Motor neuron (in vitro differentiated cells): ENCODE data around the gene ATP5MG. TPM values are rescaled to one million over a fixed set of nuclear protein-coding genes. Genes with fewer than 3 reads are reported as not detected.

ENCODE experiments used
- total RNA-seq, 8 experiments: library from RNA; unstranded; fragments of 300-600 nt; gene quantifications; 2 replicates each; pipeline versions ENCODE4 v1.2.3 to v1.2.4, GENCODE V29; 2022

The ATP5MG gene
- total RNA-seq, 8 experiments from 2014 or later = 145 to 207 (median 182) TPM

Other genes with a start within 250 kb of the ATP5MG start
- gene SCN4B, start 248.8 kb upstream of the ATP5MG start, total RNA-seq = 1 to 10 TPM in 3 of 8 experiments, under 1 TPM in 5; 0.37 to 8.6 (median 0.93) TPM
- 1 to 10 TPM in 1 of 8 experiments, under 1 TPM in 7; 0.08 to 3.4 (median 0.22) TPM for gene SCN2B, start 225.0 kb upstream of the ATP5MG start, total RNA-seq
- 1 to 10 TPM in 5 of 8 experiments, under 1 TPM in 2, not detected in 1; 0.13 to 3.1 (median 1.4) TPM for gene JAML, start 176.6 kb upstream of the ATP5MG start, total RNA-seq
- 1 to 10 TPM in 3 of 8 experiments, under 1 TPM in 3, not detected in 2; 0.08 to 6.2 (median 0.75) TPM for gene MPZL3, start 149.2 kb upstream of the ATP5MG start, total RNA-seq
- gene MPZL2, start 137.3 kb upstream of the ATP5MG start, total RNA-seq = 10 to 100 TPM in 1 of 8 experiments, 1 to 10 TPM in 2, under 1 TPM in 3, not detected in 2; 0.29 to 51.4 (median 1.0) TPM
- gene CD3E, start 96.9 kb upstream of the ATP5MG start, total RNA-seq = 1 to 10 TPM in 1 of 8 experiments, under 1 TPM in 3, not detected in 4; 0.17 to 1.2 (median 0.43) TPM
- gene CD3D, start 58.9 kb upstream of the ATP5MG start, total RNA-seq = not detected
- gene CD3G, start 57.3 kb upstream of the ATP5MG start, total RNA-seq = under 1 TPM in 3 of 8 experiments, not detected in 5; 0.24 to 0.71 (median 0.52) TPM
- gene UBE4A, start 42.0 kb upstream of the ATP5MG start, total RNA-seq = 10 to 100 TPM; 25.3 to 57.3 (median 39.1) TPM
- 10 to 100 TPM; 23.2 to 70.5 (median 47.6) TPM for gene KMT2A, start 34.9 kb downstream of the ATP5MG start, total RNA-seq
- 1 to 10 TPM in 2 of 8 experiments, under 1 TPM in 3, not detected in 3; 0.38 to 1.3 (median 0.60) TPM for gene TTC36, start 125.9 kb downstream of the ATP5MG start, total RNA-seq
- 10 to 100 TPM in 7 of 8 experiments, 1 to 10 TPM in 1; 2.4 to 33.7 (median 24.0) TPM for gene TMEM25, start 129.6 kb downstream of the ATP5MG start, total RNA-seq
- 10 to 100 TPM; 20.0 to 60.2 (median 24.1) TPM for gene IFT46, start 164.3 kb downstream of the ATP5MG start, total RNA-seq
- gene ARCN1, start 170.8 kb downstream of the ATP5MG start, total RNA-seq = 100 to 1,000 TPM in 6 of 8 experiments, 10 to 100 TPM in 2; 87.9 to 155 (median 122) TPM
- gene PHLDB1, start 206.0 kb downstream of the ATP5MG start, total RNA-seq = 10 to 100 TPM; 37.5 to 96.4 (median 49.1) TPM